Activated T-cell treated with anti-CD3 and anti-CD28 coated beads for 48 hours (primary cell): Measurements from ENCODE around the gene ROBO2.

Source experiments
- DNase-seq: peaks from one replicate; pipeline ENCODE4 v3.0.0-alpha.2; 2020; ENCODE audit warnings: low read depth

Gene ROBO2

DNA sequence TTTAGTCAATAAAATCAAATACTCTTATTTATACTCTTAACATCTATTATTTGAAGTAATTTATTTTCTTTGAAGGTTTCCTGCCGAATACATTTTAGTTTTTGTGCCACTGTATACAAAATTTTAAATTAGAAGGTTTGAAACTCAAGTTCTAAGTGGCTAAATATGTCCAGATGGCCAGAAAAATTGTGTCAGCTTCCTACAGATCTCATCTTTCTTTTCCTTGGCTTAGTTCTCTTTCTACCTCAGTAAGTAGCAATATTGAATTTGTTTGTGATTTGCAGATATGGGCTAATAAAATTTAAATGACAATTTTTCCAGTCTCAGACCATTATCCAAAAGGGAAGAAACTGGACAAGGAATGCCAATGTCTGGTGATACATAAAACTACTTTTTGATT, 452.1 kb downstream of the ROBO2 start:
- DNase-seq = no peak

DNA sequence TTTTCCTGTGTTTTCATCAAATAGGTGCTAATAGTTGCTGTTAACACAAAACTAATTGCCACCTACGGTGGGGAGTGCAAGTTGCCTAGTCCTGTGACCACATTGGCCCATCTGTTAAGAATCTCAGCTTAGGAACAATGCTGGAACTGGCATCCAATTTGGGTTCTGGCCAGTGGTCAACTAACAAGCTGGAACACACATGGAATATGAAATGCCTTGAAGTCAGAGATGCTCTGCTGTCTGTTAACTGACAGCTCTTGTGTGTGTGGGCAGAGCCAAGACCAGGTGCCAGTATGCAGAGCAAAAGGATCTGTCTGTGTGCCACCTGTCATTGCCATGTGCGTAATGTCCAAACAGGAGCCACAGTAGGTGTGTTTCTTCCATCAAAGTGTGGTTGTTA, 460.8 kb downstream of the ROBO2 start:
- no peak for DNase-seq

DNA sequence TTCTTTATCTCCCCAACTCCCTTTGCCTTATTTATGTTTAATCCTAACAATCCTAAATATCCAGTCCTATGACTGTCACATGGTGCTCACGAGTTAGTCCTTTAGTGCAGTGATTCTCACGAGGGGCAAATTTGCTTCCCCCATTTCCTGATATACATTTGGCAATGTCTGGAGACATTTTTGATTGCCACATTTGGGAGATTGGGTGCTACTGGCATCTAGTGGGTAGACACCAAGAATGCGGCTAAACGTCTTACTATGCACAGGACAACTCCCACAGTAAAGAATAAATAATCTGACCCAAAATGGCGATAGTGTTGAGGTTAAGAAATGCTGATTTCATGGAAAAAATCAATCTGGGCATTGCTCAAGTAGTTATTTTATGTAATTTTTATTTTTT, 466.5 kb downstream of the ROBO2 start:
- DNase-seq = no peak

DNA sequence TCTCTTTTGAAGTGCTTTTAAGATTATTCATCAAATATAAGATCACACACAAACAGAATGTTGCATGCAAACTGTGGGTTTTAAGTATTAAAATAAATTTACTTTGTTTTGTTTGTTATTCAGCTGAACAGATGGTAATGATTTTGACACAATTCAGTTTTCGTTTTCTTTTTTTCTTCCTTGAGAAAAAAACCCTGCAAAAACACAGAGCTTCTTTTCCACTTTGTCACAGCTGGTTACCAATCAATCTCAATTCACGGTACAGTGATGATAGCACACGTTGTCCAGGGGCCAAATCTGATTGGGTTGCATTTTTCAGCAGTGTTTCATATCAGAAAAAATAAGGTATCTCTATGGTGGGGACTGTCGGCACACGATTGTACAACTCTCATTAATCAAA, 473.6 kb downstream of the ROBO2 start:
- DNase-seq = no peak

DNA sequence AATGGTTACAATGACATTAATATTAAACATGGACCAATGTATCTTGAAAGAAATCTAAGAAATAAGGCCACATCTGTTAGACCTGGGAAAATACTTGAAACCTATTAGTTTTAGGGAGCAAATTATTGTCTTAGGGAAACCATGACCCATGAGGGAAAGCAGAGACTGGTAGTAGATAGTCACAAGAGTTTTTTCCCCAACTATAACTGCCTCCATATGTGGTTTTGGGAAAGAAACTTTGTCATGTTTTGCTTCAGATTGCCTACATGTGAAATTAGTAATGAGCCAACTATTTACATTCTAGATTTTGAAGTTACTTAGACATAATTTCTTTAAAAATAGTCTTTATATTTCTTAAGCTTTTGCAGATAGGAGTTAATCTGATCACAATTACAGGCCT, 474.9 kb downstream of the ROBO2 start:
- no peak for DNase-seq

DNA sequence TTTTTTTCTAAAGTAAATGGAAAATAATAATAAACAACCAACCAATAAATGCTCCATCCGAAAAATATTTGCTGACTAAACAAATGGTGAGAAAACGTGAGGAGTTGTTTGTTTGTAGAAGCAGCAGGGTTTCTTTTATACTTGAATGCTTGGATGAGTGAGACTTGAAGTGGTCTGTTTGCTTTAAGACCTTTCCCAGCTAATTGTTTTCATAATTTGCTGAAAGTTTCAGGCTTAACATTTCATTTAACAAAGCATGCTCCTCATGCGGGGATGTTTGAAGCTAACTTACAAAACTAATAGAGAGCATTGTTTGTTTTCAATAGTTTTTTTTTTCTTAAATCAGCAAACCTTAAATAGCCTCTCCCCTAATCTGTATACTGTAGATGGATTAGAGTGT, 484.6 kb downstream of the ROBO2 start:
- DNase-seq = no peak

DNA sequence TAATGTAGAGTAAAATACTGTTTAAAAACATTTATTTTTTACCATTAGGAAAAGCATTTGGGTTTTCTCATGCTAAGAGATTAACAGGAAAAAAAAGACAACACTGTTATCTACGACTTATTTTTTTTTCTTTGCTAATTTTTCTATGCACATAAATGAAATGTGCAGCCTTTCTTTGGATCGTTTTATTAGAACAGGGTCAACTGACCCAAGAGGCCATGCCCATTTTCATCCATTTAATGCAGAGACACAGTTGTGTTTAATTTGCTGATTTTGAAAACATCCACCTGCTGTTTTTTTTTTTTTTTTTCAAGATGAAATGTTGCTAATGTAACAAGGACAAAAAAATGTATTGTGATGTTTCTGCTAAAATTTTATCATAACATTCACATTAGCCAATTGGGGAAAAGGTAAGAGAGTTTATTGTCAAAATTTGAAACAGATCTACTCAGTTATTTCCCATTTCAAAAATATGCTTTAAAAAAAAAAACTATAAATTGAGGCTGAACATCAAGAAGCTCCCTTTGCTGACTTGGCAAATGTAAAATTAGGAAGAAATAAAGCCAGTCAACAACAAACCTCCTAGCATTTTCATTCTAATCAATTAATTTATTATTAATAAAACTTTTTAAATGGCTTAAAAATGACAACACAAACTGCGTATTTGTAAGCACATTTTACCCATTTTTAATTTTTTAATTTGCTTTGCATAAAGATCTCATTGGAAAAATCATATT, 485.2 kb downstream of the ROBO2 start:
- no peak for DNase-seq

DNA sequence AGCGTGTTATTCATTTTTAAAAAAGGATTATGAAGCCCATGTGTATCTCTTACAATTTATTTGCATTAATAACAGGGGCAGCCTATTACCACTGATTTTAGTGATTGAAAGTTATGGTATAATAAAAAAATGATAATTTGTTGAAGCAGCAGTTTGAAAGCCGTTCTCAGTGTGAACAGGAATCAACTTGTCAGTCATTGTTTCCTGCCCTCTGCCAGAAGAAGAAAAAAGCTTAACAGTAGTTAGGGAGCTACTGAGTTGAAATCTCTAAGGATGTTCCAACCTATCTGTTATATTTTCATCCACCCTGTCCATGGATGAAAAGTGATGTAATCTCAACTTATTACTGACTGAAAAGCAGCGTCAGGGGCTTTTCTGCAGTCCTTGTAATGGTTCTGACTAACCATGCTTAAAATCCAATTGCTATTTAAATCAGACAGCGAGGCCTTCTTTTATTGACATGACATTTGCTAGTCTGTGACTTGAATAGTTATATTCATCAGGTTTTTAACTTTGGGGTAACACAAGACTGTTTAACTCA, 486.7 kb downstream of the ROBO2 start:
- DNase-seq = no peak

DNA sequence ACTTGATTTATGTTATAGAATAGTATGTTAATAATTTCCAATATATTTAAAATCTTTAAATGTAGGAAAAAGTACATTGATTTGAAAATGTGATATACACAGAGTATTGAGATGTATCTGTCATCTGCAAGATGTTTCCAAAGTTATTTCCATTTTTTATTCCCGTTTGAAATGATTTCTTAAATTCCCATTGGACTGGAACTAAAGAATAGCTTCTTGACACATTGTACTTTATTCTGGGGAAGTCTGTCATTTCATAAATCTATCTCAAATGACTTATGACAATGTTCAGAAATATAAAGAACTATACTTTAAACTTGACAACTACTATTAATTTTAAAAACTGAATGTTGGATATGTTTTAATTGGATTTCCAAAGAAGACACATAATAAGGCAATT, 489.6 kb downstream of the ROBO2 start:
- DNase-seq = no peak

DNA sequence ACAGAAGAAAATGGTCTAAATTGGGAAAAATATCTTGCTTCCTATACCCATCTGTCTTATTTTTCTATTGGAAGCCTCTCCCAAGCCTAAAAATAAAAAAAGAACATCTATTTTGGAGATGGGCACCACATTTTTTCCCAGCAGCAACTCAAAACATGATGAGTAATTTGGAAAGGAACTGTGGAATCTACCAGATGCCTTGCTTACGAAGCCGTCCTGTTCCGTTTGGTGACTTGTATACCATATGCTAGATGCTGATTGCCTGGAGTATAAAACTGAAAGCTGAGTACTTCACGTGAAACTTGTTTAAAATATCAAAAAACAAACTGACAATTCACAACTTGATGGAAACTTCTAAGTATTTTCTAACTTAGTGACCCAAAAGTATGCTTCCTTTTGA, 491.0 kb downstream of the ROBO2 start:
- DNase-seq = no peak

DNA sequence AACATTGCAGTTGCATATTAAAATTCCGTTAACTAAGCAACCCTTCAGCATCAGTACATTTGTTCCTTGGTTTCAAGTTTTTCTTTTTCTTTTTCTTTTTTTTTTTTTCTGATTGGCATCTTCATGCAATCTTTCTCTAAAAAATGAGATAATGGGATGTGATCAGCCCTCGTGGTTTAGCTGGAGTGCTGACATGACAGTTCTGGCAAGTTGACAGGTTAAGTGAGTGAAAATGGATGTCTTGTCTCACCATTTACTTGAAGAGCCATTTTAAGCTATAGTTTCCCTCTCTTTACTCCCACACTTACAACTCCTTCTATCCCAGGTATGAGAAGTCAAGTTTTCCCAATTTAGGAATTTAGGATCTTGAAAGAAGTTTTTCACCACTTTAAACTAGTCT, 495.2 kb downstream of the ROBO2 start:
- DNase-seq = no peak

DNA sequence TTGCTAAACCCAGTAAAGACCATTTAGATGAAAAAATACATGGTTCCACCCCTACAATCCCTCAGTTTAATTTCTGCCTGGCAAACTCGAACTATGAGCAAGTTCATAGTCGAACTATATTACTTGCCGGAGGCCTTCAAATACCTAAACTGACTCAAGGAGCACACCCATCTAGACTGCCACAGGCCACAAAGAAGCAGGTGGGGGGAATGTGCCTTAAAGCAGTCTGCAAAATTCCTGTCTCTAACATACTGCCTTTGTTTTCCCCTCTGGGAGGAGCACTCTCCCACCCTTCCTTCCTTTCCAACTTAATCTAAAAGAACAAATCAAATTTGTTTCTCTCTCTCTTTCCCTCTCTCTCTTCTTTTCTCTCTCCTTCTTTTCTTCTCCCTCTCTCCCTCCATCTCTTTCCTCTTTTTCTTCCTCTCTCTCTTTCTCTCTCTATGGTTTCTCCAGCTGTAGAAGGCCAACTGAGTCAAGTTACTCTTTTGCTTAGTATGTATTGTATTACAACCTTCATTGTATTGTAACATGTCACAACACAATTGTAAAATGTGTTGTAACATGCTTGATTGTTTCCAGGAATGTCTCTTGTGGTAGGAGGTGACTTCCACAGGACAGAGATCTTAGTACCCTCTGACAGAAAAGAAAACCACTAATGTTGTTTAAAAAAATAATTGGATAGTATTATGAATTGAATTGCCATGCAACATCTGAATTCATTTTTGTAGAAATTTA, 496.3 kb downstream of the ROBO2 start:
- no peak for DNase-seq

DNA sequence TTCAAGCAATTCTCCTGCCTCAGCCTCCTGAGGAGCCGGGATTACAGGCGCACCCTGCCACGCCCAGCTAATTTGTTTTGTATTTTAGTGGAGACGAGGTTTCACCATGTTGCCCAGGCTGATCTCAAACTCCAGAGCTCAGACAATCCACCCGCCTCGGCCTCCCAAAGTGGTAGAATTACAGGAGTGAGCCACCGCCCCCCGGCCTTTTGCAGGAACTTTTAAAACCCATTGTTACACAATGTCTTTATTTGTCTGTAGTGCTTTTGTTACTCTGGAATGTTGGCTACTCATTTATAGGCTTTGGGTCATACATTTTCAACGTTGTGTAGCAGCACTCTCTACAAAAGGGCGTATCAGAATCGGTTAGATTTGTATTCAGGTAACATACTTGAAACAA, 499.1 kb downstream of the ROBO2 start:
- no peak for DNase-seq

DNA sequence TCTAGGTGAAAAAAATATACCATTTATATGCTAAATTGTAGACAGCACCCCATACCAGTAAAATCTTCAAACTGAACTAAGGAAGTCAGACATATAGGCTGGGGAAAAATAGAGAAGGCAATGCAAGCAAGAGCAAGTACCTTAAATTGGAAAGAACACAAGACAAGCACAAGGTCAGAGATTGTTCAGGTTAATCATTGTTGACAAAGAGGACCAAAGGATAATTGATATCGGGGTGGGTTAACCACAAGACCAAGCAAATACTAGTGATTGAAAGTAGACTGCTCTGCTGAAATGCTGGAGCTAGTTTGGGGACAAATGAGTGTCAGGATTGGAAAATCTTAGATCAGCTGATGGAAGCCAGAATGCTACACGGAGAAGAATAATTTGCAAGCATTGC, 499.8 kb downstream of the ROBO2 start:
- no peak for DNase-seq

DNA sequence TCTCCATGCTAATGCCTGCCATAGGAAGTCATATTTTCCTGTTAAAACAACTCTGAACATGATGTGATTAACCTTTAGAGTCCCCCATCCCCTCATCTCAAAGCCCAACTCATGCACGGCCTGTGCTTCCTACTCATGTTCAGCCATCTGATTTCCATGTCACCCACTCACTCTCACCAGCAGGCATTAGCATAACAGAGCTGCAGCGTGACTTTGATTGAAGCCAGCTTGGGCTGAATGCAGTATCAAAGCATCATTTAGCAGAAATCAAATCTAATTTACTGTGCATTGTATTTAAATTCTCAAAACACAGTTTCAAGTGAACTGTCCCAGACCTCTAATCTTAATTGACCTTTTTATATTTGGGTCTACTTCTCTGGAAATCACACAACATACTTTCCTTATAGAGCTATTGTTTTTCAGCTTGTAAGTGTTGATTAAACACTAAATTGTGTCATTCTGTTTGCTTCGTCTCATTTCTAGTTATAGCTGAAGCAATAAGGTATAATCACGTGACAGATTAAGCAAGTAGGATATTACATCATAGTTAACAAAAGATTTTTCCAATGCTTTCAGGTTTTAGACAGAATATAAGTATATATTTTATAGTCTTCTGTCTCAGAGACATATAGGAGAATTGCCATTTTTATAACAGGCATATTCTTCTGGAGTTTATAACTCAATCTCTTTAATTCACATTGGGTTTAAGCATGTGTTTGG, 501.5 kb downstream of the ROBO2 start:
- DNase-seq = no peak

DNA sequence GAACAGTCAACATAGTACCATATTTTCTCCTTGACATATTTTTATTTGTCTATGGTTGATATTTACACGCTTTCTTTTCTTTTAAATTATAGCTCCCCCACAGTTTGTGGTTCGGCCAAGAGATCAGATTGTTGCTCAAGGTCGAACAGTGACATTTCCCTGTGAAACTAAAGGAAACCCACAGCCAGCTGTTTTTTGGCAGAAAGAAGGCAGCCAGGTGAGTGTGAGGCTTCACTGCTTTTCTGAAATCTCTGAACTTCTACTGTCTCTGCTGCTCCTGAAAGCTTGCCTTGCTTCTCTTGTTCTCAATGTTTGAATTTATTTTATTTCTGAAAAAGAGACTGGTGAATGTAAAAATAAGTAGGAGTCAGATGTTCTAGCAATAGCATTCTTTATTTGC, 506.3 kb downstream of the ROBO2 start:
- DNase-seq = no peak

DNA sequence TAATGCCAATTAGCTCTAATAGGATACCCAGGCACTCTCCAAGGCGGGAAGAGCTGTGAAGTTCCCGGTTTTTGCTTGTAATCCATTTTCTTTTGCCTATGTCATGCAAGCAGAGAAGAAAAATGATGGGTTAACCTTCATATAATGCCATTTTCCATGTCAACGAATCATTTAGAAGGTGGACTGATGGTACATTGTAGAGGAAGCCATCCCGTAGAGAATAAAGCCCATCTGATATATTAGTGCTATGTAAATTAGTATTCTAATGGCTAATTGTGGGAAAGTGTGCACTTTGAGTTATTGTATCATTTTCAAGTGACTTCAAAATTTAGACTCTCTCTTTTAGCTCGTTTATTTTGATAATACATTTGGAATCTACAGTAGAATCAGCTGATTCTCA, 509.1 kb downstream of the ROBO2 start:
- DNase-seq = no peak

DNA sequence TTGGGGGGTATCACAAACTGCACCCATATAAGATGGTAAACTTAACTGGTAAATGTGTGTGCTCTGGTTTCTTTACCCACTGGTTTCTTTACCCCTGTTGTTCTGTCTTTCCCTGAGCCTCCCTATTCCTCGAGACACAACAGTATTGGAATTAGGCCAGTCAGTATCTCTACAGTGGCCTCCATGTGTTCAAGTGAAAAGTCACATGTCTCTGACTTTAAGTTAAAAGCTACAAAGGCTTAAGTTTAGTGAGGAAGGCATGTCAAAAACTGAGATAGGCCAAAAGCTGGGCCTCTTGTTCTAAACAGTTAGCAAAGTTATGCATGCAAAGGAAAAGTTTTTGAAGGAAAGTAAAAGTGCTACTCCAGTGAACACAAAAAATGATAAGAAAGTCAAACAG, 513.3 kb downstream of the ROBO2 start:
- DNase-seq = no peak

DNA sequence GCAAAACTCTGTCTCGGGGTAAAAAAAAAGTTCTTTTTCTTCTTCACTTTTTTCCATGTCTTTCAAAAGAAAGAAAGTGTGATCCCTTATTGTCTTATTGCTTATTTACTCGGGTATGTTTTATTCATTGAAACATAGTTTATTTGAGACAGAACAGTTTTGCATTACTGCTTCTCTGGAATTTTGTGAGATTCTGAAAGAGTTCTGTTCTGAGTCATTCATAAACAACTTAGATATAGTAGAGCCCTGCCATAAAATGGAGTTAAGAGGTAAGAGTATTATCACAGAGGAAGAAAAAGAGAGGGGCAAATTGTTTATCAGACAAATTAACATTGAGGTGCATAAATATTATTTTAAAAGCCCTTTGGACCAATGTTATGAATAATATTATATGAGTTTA, 522.2 kb downstream of the ROBO2 start:
- DNase-seq = no peak

DNA sequence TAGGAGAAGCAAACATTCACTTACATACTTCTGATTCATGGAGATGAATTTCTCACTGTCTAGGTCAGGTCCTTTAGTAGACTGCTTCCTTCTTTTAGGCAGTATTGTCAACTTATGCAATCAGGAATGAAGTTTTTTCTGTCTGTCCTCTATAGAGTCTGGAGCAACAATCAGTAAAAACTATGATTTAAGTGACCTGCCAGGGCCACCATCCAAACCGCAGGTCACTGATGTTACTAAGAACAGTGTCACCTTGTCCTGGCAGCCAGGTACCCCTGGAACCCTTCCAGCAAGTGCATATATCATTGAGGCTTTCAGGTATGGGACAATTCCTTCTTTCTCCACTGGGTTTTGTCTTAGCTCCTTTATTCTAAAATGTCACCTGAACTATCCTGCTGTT, 523.1 kb downstream of the ROBO2 start:
- no peak for DNase-seq

DNA sequence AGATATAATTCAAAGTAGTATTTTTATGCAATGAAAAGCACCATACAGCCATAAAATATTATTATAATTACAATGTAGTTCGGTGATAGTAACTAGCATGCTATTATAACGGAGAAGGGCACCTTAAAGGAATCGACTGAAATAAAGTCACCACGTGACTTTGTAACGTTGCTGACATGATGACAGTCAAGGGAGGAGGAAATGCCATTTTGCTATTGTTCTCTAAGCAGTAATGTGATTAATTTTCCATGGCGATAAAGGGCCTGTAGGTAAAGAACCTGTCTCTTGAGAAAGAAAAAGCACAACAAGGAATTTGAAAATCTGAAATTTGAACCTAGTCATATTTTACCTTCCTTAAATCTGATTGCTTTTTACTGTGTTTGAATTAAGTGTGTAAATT, 526.2 kb downstream of the ROBO2 start:
- no peak for DNase-seq

DNA sequence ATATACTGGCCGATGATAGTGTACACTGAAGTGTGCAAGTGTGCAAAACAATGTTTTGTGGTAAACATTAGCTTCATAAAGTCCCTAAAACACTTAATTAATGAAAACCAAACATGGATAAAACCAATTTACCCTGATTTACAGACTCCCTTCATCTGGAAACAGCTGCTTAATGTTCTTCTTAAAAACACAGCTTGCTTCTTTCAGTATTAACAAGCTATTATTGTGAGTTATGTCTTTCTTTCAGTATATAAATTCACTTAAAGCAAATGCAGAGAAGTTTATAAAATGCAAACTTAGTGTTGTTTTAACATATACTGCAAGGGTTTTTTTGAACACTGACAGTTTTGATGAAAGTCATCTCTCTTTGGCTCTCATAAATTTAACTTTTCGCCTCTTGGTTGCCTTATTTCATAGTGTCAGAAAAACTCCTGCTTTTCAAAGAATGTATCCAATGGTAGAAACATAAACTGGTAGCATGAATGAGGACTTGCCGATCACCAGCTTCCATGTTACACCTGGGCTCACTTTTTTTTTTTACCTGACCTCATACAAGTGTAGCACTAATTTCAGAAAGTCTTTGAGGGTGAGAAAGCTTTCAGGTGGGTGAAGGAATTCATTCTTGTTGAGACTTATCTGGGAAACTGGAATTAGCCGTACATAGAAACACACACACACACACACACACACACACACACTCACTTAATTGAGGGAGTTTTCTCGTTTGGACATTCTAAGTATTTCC, 532.2 kb downstream of the ROBO2 start:
- DNase-seq = no peak
